A673 (cell line): ENCODE measurements around the gene PSMB3.

ENCODE experiments used
- EZH2 ChIP-seq: fragments of 200-600 bp; sonication (generic); IDR thresholded peaks from 2 replicates; pipeline ENCODE4 v1.6.1; 2017; ENCODE audit warnings: borderline replicate concordance, low read depth, mild to moderate bottlenecking, mixed read lengths, antibody characterized with exemption, low read length; ENCODE audit not compliant: poor library complexity, severe bottlenecking
- TF ChIP-seq, protein P1 (sequence below): fragments of 300-800, 200-600 bp; sonication (generic); conservative IDR thresholded peaks from 2 replicates; pipeline ENCODE4 v1.5.1; 2017; ENCODE audit warnings: low read depth, mild to moderate bottlenecking, antibody characterized with exemption, low read length, moderate library complexity, mixed read lengths

DNA sequence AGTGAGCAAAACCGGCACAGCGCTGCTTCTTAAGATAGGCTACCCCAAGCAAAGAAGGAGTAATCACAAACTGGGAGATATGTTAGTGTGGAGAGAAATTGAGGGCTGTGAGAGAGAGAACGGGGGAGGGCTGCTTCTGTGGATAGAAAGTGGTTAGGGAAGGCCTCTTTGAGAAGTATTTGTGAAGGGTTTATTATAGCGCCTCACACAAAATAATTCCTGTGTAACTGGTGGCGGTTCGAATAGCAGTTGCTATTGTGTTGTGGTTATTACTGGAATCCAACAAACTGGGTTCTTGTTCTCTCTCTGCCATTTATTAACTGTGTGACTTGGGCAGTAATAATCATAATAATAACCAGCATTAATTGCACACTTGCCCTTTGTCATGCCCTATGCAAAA lies 31.6 kb upstream of the PSMB3 start:
- TF ChIP-seq, protein P1, sequence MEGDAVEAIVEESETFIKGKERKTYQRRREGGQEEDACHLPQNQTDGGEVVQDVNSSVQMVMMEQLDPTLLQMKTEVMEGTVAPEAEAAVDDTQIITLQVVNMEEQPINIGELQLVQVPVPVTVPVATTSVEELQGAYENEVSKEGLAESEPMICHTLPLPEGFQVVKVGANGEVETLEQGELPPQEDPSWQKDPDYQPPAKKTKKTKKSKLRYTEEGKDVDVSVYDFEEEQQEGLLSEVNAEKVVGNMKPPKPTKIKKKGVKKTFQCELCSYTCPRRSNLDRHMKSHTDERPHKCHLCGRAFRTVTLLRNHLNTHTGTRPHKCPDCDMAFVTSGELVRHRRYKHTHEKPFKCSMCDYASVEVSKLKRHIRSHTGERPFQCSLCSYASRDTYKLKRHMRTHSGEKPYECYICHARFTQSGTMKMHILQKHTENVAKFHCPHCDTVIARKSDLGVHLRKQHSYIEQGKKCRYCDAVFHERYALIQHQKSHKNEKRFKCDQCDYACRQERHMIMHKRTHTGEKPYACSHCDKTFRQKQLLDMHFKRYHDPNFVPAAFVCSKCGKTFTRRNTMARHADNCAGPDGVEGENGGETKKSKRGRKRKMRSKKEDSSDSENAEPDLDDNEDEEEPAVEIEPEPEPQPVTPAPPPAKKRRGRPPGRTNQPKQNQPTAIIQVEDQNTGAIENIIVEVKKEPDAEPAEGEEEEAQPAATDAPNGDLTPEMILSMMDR = no peak
- TF ChIP-seq EZH2 = no peak
